Skin epidermis (tissue), 12 donors: ENCODE measurements around the gene CTDNEP1.
A peak's percentile ranks its signal among the peaks of the same experiment; 100 is the strongest.

Experiments
- H3K27ac ChIP-seq, 21 experiments: fragments of 200-600 bp; sonication (generic) in 11 of 21; one replicate each; pipeline ENCODE4 v1.5.0; 2020; ENCODE audit warnings: mild to moderate bottlenecking in 3 of 21, inconsistent platforms in 2 of 21, moderate library complexity in 2 of 21
- H3K4me3 ChIP-seq, 7 experiments: fragments of 200-600 bp; sonication (generic) in 2 of 7; one replicate each; pipeline ENCODE4 v1.5.0; 2020; ENCODE audit warnings: inconsistent platforms in 2 of 7, mild to moderate bottlenecking in 2 of 7, moderate library complexity in 1 of 7

The CTDNEP1 gene

GRCh38 chr17:7220593-7221277 lies 30.8 kb downstream of the CTDNEP1 start:
- H3K27ac ChIP-seq, result peak overlapping the region; percentile 79 to 99 (median 95)
- peak overlapping the region; percentile 47 to 95 (median 79) for H3K4me3 ChIP-seq

- peak within 1 kb of the TSS; percentile 79 to 99 (median 95) for H3K27ac ChIP-seq
- peak within 1 kb of the TSS; percentile 47 to 95 (median 79) for H3K4me3 ChIP-seq
Measured at GRCh38 chr17:7219812-7220592, 31.5 kb downstream of the CTDNEP1 start, which contains the start of the genes ACADVL and DLG4. TSS of gene ACADVL (plus strand) at chr17:7219938. CDS start at chr17:7219985, 47 bp downstream. TSS of gene DLG4 (minus strand) at chr17:7219836.

GRCh38 chr17:7219229-7219811 lies 32.2 kb downstream of the CTDNEP1 start:
- Histone ChIP-seq H3K4me3 (peak overlapping the region; percentile 47 to 95 (median 79)), H3K27ac (peak overlapping the region in 20 of 21 experiments; percentile 81 to 99 (median 96))

GRCh38 chr17:7218758-7219157 lies 32.8 kb downstream of the CTDNEP1 start:
- Histone ChIP-seq H3K4me3 (no peak overlapping the region), H3K27ac (peak overlapping the region in 10 of 21 experiments; percentile 17 to 98 (median 95))

GRCh38 chr17:7218166-7218565 lies 33.4 kb downstream of the CTDNEP1 start:
- peak overlapping the region in 16 of 21 experiments; percentile 8 to 97 (median 76) for H3K27ac ChIP-seq
- H3K4me3 ChIP-seq, result peak overlapping the region in 1 of 7 experiments; percentile 38

- H3K27ac ChIP-seq, result peak overlapping the region in 20 of 21 experiments; percentile 8 to 97 (median 74)
- H3K4me3 ChIP-seq, result peak overlapping the region; percentile 24 to 40 (median 38)
Measured at GRCh38 chr17:7217113-7217987, 34.2 kb downstream of the CTDNEP1 start.

GRCh38 chr17:7216242-7217112 lies 35.1 kb downstream of the CTDNEP1 start:
- Histone ChIP-seq H3K4me3 (peak overlapping the region; percentile 24 to 40 (median 38)), H3K27ac (peak overlapping the region in 20 of 21 experiments; percentile 8 to 97 (median 74))

GRCh38 chr17:7215652-7216180 lies 35.8 kb downstream of the CTDNEP1 start:
- H3K4me3 ChIP-seq, result no peak overlapping the region
- H3K27ac ChIP-seq, result peak overlapping the region in 16 of 21 experiments; percentile 19 to 79 (median 50)

- Histone ChIP-seq H3K27ac (peak overlapping the region in 15 of 21 experiments; percentile 19 to 79 (median 63)), H3K4me3 (peak overlapping the region in 5 of 7 experiments; percentile 28 to 46 (median 38))
Measured at GRCh38 chr17:7215136-7215638, 36.3 kb downstream of the CTDNEP1 start.

- peak overlapping the region in 18 of 21 experiments; percentile 4 to 77 (median 64) for H3K27ac ChIP-seq
- H3K4me3 ChIP-seq, result peak overlapping the region; percentile 28 to 46 (median 36)
Measured at GRCh38 chr17:7214300-7215135, 37.0 kb downstream of the CTDNEP1 start.

GRCh38 chr17:7213895-7214299 lies 37.6 kb downstream of the CTDNEP1 start:
- Histone ChIP-seq H3K27ac (peak overlapping the region in 13 of 21 experiments; percentile 4 to 77 (median 71)), H3K4me3 (peak overlapping the region; percentile 28 to 46 (median 36))

GRCh38 chr17:7211491-7212273 lies 39.9 kb downstream of the CTDNEP1 start:
- Histone ChIP-seq H3K27ac (no peak overlapping the region), H3K4me3 (no peak overlapping the region)

GRCh38 chr17:7208754-7209460 lies 42.6 kb downstream of the CTDNEP1 start:
- no peak overlapping the region for H3K4me3 ChIP-seq
- H3K27ac ChIP-seq, result no peak overlapping the region

GRCh38 chr17:7208027-7208571 lies 43.4 kb downstream of the CTDNEP1 start:
- Histone ChIP-seq H3K4me3 (no peak overlapping the region), H3K27ac (no peak overlapping the region)
